Activated CD4-positive, alpha-beta T cell treated with anti-CD3 and anti-CD28 coated beads for 1 hour (primary cell): ENCODE data around the gene SCARB1.
"Not testable (repeated sequence)": the region's sequence is repeated elsewhere in the genome, so short reads cannot be mapped to it uniquely, and the experiment has no call there.

Experiments
- DNase-seq: peaks from one replicate; pipeline ENCODE4 v3.0.0-alpha.2; 2020

Gene SCARB1

GRCh38 chr12:124883263-124884130, 19.8 kb upstream of the SCARB1 start:
- DNase-seq = no peak

GRCh38 chr12:124881123-124881522, 17.5 kb upstream of the SCARB1 start:
- DNase-seq = no peak

GRCh38 chr12:124880335-124880734, 16.7 kb upstream of the SCARB1 start:
- not testable (repeated sequence) for DNase-seq

GRCh38 chr12:124878795-124879516, 15.3 kb upstream of the SCARB1 start:
- no peak for DNase-seq

GRCh38 chr12:124877423-124877822, 13.8 kb upstream of the SCARB1 start:
- no peak for DNase-seq

- DNase-seq = no peak
Measured at GRCh38 chr12:124876171-124876570, 12.5 kb upstream of the SCARB1 start.

GRCh38 chr12:124875803-124876132, 12.1 kb upstream of the SCARB1 start:
- DNase-seq = no peak

GRCh38 chr12:124874988-124875802, 11.5 kb upstream of the SCARB1 start:
- DNase-seq = no peak

GRCh38 chr12:124874188-124874587, 10.5 kb upstream of the SCARB1 start:
- DNase-seq = no peak

- DNase-seq = no peak
Measured at GRCh38 chr12:124872068-124872719, 8.5 kb upstream of the SCARB1 start.

- no peak for DNase-seq
Measured at GRCh38 chr12:124871297-124871696, 7.6 kb upstream of the SCARB1 start.

- DNase-seq = no peak
Measured at GRCh38 chr12:124870515-124870914, 6.9 kb upstream of the SCARB1 start.

GRCh38 chr12:124869059-124869665, 5.5 kb upstream of the SCARB1 start:
- no peak for DNase-seq

- no peak for DNase-seq
Measured at GRCh38 chr12:124868252-124869058, 4.8 kb upstream of the SCARB1 start.

GRCh38 chr12:124867401-124867930, 3.8 kb upstream of the SCARB1 start:
- DNase-seq = no peak

GRCh38 chr12:124866883-124867400, 3.3 kb upstream of the SCARB1 start:
- DNase-seq = no peak

- DNase-seq = no peak
Measured at GRCh38 chr12:124866195-124866882, 2.7 kb upstream of the SCARB1 start.

GRCh38 chr12:124865728-124866127, 2.1 kb upstream of the SCARB1 start:
- no peak for DNase-seq

- DNase-seq = no peak
Measured at GRCh38 chr12:124864326-124864752, 675 bp upstream of the SCARB1 start.

GRCh38 chr12:124862768-124863415, 772 bp downstream of the SCARB1 start:
- DNase-seq = no peak
